ENCODE results near the gene YAP1. TPM values are rescaled to one million over a fixed set of nuclear protein-coding genes. Genes with fewer than 3 reads are reported as not detected.

YAP1 gene
- total RNA-seq, 1 experiment from 2014 or later, result 158 TPM

GRCh38 chr11:102142333-102142732 is 32.1 kb downstream of the YAP1 start:
- Mint-ChIP-seq H3K27me3 (ENCODE audit: insufficient read depth, unreplicated experiment) (no peaks in the 10 kb centered on the region), H3K9me3 (ENCODE audit: unreplicated experiment) (no peaks in the 10 kb centered on the region), H3K27ac (ENCODE audit: low read depth, unreplicated experiment) (no peak overlapping the region), H3K4me1 (ENCODE audit: insufficient read depth, unreplicated experiment) (peaks cover 45% of the 10 kb centered on the region), H3K36me3 (ENCODE audit: insufficient read depth, unreplicated experiment) (peaks cover 21% of the 10 kb centered on the region), H3K4me3 (ENCODE audit: unreplicated experiment) (no peak overlapping the region)
- TF ChIP-seq CTCF (IDR thresholded peaks at IDR 0.05; ENCODE audit: unreplicated experiment), result no peak
- no peak for DNase-seq (ENCODE audit: unreplicated experiment)
- BruUV-seq (replicated peaks), result no TSS peak
- ChIA-PET POLR2A (interaction anchor here (0.6 to 6.0 kb wide), 5 partner anchors 11 to 420 kb away, joined by 3 to 27 read pairs (median 4); no protein-coding TSS in a partner anchor), CTCF (interaction anchor here (0.6 to 0.7 kb wide), 3 partner anchors 14 to 1238 kb away, joined by 3 to 7 read pairs (median 3); no protein-coding TSS in a partner anchor)
- intact Hi-C loops (cut with micrococcal nuclease), result no loop called here

DNA sequence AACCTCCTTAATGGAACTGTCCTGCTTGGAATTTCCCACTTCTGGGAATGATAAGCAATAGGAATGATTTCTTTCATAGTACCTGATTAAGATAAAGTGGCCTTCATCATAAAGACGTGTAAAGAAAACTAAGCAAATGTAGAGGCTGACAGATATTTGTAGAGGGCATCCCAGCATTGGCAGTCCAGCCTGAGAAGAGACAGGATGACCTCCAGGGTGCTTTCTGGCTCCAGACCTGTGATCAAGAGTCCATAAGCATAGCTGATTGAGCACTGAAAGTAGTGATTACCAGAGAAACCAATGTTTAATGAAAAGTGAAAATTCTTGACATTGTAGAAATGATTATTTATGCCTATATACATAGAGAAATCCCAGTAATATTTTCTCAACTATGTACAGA is 33.6 kb downstream of the YAP1 start:
- H3K9me3 Mint-ChIP-seq (ENCODE audit: unreplicated experiment), result no peaks in the 10 kb centered on the region
- peaks cover 16% of the 10 kb centered on the region for H3K36me3 Mint-ChIP-seq (ENCODE audit: insufficient read depth, unreplicated experiment)
- no peak for TF ChIP-seq CTCF (IDR thresholded peaks at IDR 0.05; ENCODE audit: unreplicated experiment)
- intact Hi-C loops (cut with micrococcal nuclease), result loop anchor here (2.0 kb wide), 1 partner anchor 27 kb away; no protein-coding TSS in a partner anchor
- ChIA-PET CTCF (interaction anchor here (0.6 to 1.1 kb wide), 3 partner anchors 104 to 130 kb away, joined by 3 to 5 read pairs (median 3); no protein-coding TSS in a partner anchor), POLR2A (interaction anchor here (0.7 to 2.5 kb wide), 17 partner anchors 10 to 125 kb away, joined by 3 to 27 read pairs (median 5); no protein-coding TSS in a partner anchor)
- peaks cover 46% of the 10 kb centered on the region for H3K4me1 Mint-ChIP-seq (ENCODE audit: insufficient read depth, unreplicated experiment)
- no peak overlapping the region for H3K27ac Mint-ChIP-seq (ENCODE audit: low read depth, unreplicated experiment)
- no peak overlapping the region for H3K4me3 Mint-ChIP-seq (ENCODE audit: unreplicated experiment)
- BruUV-seq (replicated peaks), result no TSS peak
- DNase-seq (ENCODE audit: unreplicated experiment), result no peak
- H3K27me3 Mint-ChIP-seq (ENCODE audit: insufficient read depth, unreplicated experiment), result no peaks in the 10 kb centered on the region

GRCh38 chr11:102144357-102145355 is 34.4 kb downstream of the YAP1 start:
- H3K9me3 Mint-ChIP-seq (ENCODE audit: unreplicated experiment), result no peaks in the 10 kb centered on the region
- H3K27me3 Mint-ChIP-seq (ENCODE audit: insufficient read depth, unreplicated experiment), result no peaks in the 10 kb centered on the region
- H3K4me3 Mint-ChIP-seq (ENCODE audit: unreplicated experiment), result peak overlapping the region; percentile 3
- H3K27ac Mint-ChIP-seq (ENCODE audit: low read depth, unreplicated experiment), result peak overlapping the region; percentile 37
- BruUV-seq (replicated peaks), result no TSS peak
- TF ChIP-seq CTCF (IDR thresholded peaks at IDR 0.05; ENCODE audit: unreplicated experiment), result no peak
- ChIA-PET CTCF (interaction anchor here (0.6 to 1.1 kb wide), 4 partner anchors 28 to 129 kb away, joined by 3 to 5 read pairs (median 3); no protein-coding TSS in a partner anchor), POLR2A (interaction anchor here (0.6 to 2.5 kb wide), 22 partner anchors 10 to 124 kb away, joined by 3 to 27 read pairs (median 4); no protein-coding TSS in a partner anchor)
- intact Hi-C loops (cut with micrococcal nuclease), result loop anchor here (2.0 kb wide), 1 partner anchor 26 kb away; no protein-coding TSS in a partner anchor
- peak; percentile 69 for DNase-seq (ENCODE audit: unreplicated experiment)
- H3K36me3 Mint-ChIP-seq (ENCODE audit: insufficient read depth, unreplicated experiment), result peaks cover 16% of the 10 kb centered on the region
- H3K4me1 Mint-ChIP-seq (ENCODE audit: insufficient read depth, unreplicated experiment), result peaks cover 47% of the 10 kb centered on the region

DNA sequence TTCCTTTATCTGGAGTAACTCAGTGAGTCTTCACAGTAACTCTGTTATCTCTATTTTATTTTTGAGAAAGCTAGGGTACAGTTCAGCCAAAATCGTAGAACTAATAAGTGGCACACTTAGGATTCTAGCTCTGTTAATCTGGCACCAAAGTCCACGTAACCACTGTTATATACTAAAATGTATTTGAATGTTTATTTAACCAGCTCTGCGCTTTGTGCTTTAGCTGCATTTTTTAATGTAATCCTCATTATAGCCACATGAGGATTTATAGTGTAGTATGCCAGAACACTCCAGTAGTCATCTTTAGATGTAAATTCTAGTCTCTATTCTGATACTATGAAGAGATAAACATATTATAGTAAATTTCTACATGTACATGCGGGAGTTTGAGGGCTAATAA is 36.8 kb downstream of the YAP1 start:
- intact Hi-C loops (cut with micrococcal nuclease), result no loop called here
- H3K27ac Mint-ChIP-seq (ENCODE audit: low read depth, unreplicated experiment), result peak overlapping the region; percentile 32
- H3K4me3 Mint-ChIP-seq (ENCODE audit: unreplicated experiment), result no peak overlapping the region
- DNase-seq (ENCODE audit: unreplicated experiment), result no peak
- peaks cover 15% of the 10 kb centered on the region for H3K36me3 Mint-ChIP-seq (ENCODE audit: insufficient read depth, unreplicated experiment)
- POLR2A ChIA-PET, result interaction anchor here (1.0 to 2.0 kb wide), 4 partner anchors 10 to 121 kb away, joined by 3 to 19 read pairs (median 4); partner anchors contain the start of gene YAP1
- H3K27me3 Mint-ChIP-seq (ENCODE audit: insufficient read depth, unreplicated experiment), result no peaks in the 10 kb centered on the region
- BruUV-seq (replicated peaks), result no TSS peak
- TF ChIP-seq CTCF (IDR thresholded peaks at IDR 0.05; ENCODE audit: unreplicated experiment), result no peak
- H3K4me1 Mint-ChIP-seq (ENCODE audit: insufficient read depth, unreplicated experiment), result peaks cover 53% of the 10 kb centered on the region
- no peaks in the 10 kb centered on the region for H3K9me3 Mint-ChIP-seq (ENCODE audit: unreplicated experiment)
- CTCF ChIA-PET, result interaction anchor here (1.0 to 1.2 kb wide), 3 partner anchors 10 to 122 kb away, joined by 4 to 5 read pairs (median 4); no protein-coding TSS in a partner anchor

Data from MCF 10A (cell line).